Panc1 (cell line): Measurements from ENCODE around the gene DIABLO. TPM values are rescaled to one million over a fixed set of nuclear protein-coding genes. Genes with fewer than 3 reads are reported as not detected.

Source experiments
- total RNA-seq: library from RNA; stranded (reverse); gene quantifications from one replicate; pipeline ENCODE4 v1.2.1, GENCODE V29; 2021; ENCODE audit not compliant: unreplicated experiment

DIABLO gene
- total RNA-seq, 1 experiment from 2014 or later = 71.5 TPM

Other genes with a start within 250 kb of the DIABLO start
- 14.5 TPM for gene BCL7A, start 204.2 kb downstream of the DIABLO start, total RNA-seq
- 124 TPM for gene MLXIP, start 147.3 kb downstream of the DIABLO start, total RNA-seq
- gene IL31, start 51.8 kb downstream of the DIABLO start, total RNA-seq = not detected
- gene LRRC43, start 42.9 kb downstream of the DIABLO start, total RNA-seq = 1.5 TPM
- gene B3GNT4, start 22.3 kb downstream of the DIABLO start, total RNA-seq = 1.8 TPM
- gene VPS33A, start 40.4 kb upstream of the DIABLO start, total RNA-seq = 35.2 TPM
- gene CLIP1, start 196.6 kb upstream of the DIABLO start, total RNA-seq = 117 TPM